GM12864 (cell line): ENCODE measurements around the gene POMT1.
A peak's percentile ranks its signal among the peaks of the same experiment; 100 is the strongest.

Experiments used
- DNase-seq: peaks from one replicate; pipeline ENCODE4 v3.0.0-alpha.2; 2011; ENCODE audit warnings: low read depth
- H3K4me3 ChIP-seq: 2 replicates; pipeline ENCODE4 v1.5.1; 2011; ENCODE audit warnings: mild to moderate bottlenecking, low read depth, low read length, control low read depth
- CTCF ChIP-seq: IDR thresholded peaks from 2 replicates; pipeline ENCODE4 v1.5.1; 2011; ENCODE audit warnings: low read depth, mild to moderate bottlenecking, moderate library complexity, low read length, control low read depth, inconsistent platforms; ENCODE audit errors: missing control alignments

POMT1 gene

GRCh38 chr9:131473198-131473885, 29.4 kb upstream of the POMT1 start:
- no peak for DNase-seq
- TF ChIP-seq CTCF = no peak
- no peak overlapping the region for H3K4me3 ChIP-seq

GRCh38 chr9:131473891-131474290, 28.8 kb upstream of the POMT1 start:
- no peak overlapping the region for H3K4me3 ChIP-seq
- no peak for DNase-seq
- TF ChIP-seq CTCF = no peak

GRCh38 chr9:131474711-131475110, 28.0 kb upstream of the POMT1 start:
- H3K4me3 ChIP-seq = no peak overlapping the region
- DNase-seq = no peak
- TF ChIP-seq CTCF = no peak

- no peak for DNase-seq
- no peak overlapping the region for H3K4me3 ChIP-seq
- TF ChIP-seq CTCF = no peak
Measured at GRCh38 chr9:131475111-131475955, 27.4 kb upstream of the POMT1 start.

- no peak overlapping the region for H3K4me3 ChIP-seq
- no peak for DNase-seq
- TF ChIP-seq CTCF = peak; percentile 34
Measured at GRCh38 chr9:131475956-131476776, 26.6 kb upstream of the POMT1 start.

DNA sequence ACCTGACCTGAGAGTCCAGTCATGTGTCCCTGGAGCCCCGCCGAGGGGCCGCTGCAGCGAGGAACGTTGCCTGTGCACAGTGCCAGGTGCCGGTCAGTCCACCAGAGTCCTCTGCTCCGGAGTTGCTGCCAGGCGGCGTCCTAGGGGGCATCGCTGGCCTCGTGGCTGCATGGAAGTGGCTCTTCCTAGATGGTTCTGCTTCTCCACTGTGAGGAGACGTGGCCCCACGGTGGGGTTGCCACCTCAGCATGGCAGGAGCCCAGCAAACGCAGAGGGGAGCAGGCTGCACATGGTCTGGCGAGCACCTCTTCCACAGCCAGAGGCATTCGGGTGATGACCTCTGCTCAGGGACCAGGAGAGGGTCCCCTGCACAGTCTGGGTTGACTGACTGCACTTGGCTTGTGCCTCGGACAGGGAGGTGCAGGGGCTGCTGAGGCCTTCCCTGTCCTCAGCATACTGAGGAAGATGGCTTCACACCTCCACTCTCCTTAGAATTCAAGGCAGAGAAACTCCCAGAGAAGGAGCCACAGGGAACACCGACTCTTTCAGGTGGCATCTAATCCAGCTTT, 25.9 kb upstream of the POMT1 start:
- H3K4me3 ChIP-seq = no peak overlapping the region
- no peak for DNase-seq
- TF ChIP-seq CTCF = no peak
